Fibroblast of mammary gland (primary cell): ENCODE data around the gene CDK5R1.

Experiments used
- DNase-seq: peaks from one replicate; pipeline ENCODE4 v3.0.0-alpha.2; 2010; ENCODE audit warnings: low read depth
- H3K4me3 ChIP-seq: 2 replicates; pipeline ENCODE4 v1.5.1; 2011; ENCODE audit warnings: low read depth, mild to moderate bottlenecking, low read length, moderate library complexity; ENCODE audit not compliant: control insufficient read depth
- CTCF ChIP-seq: conservative IDR thresholded peaks from 2 replicates; pipeline ENCODE4 v1.5.1; 2011; ENCODE audit warnings: low read depth, low read length, inconsistent platforms; ENCODE audit not compliant: control insufficient read depth, insufficient read depth

Gene CDK5R1

GRCh38 chr17:32481193-32481592, 5.6 kb upstream of the CDK5R1 start:
- DNase-seq, result no peak

GRCh38 chr17:32482568-32483320, 4.0 kb upstream of the CDK5R1 start:
- TF ChIP-seq CTCF, result no peak
- H3K4me3 ChIP-seq, result no peak overlapping the region
- no peak for DNase-seq

More at GRCh38 chr17:32481193-32481592, 5.6 kb upstream of the CDK5R1 start:
- no peak overlapping the region for H3K4me3 ChIP-seq
- no peak for TF ChIP-seq CTCF

GRCh38 chr17:32483451-32484019, 3.3 kb upstream of the CDK5R1 start:
- peak; percentile 70 for TF ChIP-seq CTCF
- peak; percentile 74 for DNase-seq
- H3K4me3 ChIP-seq, result no peak overlapping the region

GRCh38 chr17:32484041-32484461, 2.7 kb upstream of the CDK5R1 start:
- DNase-seq, result no peak
- no peak for TF ChIP-seq CTCF
- H3K4me3 ChIP-seq, result no peak overlapping the region

GRCh38 chr17:32484628-32485027, 2.2 kb upstream of the CDK5R1 start:
- TF ChIP-seq CTCF, result no peak
- no peak for DNase-seq
- no peak overlapping the region for H3K4me3 ChIP-seq

- no peak overlapping the region for H3K4me3 ChIP-seq
- no peak for DNase-seq
- no peak for TF ChIP-seq CTCF
Measured at GRCh38 chr17:32485261-32486110, 1.3 kb upstream of the CDK5R1 start.
